ENCODE data around the gene CHKA.

GRCh38 chr11:68050371-68050841 lies 70.8 kb downstream of the CHKA start:
- TF ChIP-seq CTCF (IDR thresholded peaks at IDR 0.05) (no peak), POLR2A (IDR thresholded peaks at IDR 0.05) (no peak), POLR2AphosphoS5 (IDR thresholded peaks at IDR 0.05) (no peak), EP300 (IDR thresholded peaks at IDR 0.05) (no peak)

Data from stomach (tissue), 4 donors.